ENCODE results near the gene SATB2.

Gene SATB2

DNA sequence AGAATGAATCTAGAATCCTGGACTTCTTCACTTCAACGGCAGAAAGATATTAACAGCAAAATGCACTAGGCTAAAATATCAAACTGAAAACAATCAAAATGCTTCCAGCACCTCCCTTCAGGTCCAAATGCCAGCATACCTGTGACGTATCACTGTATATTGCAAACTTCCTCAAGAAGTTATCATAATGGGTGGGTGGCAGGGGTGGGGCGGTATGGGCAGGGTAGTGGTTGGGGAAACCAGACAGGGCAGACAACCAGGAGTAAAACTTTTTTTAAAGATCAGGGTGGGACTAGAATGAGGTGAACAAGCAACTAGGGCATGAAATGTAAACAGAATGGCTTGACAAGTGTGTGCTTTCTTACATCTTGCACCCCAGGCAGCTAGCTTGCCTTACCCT is 140.9 kb downstream of the SATB2 start:
- H3K4me2 ChIP-seq (ENCODE audit: low read length), result no peak overlapping the region
- no peaks in the 10 kb centered on the region for H3K9me3 ChIP-seq (ENCODE audit: low read length)
- H3K27me3 ChIP-seq (ENCODE audit: insufficient read depth, low read length), result no peaks in the 10 kb centered on the region
- peaks cover 21% of the 10 kb centered on the region for H3K4me1 ChIP-seq (ENCODE audit: insufficient read depth, low read length, severe bottlenecking)
- H3K27ac ChIP-seq (ENCODE audit: low read depth, low read length, poor library complexity, severe bottlenecking), result no peak overlapping the region
- no peak overlapping the region for H3K4me3 ChIP-seq (ENCODE audit: low read depth, low read length, poor library complexity, severe bottlenecking)
- H3K9me2 ChIP-seq (ENCODE audit: low read depth, low read length), result no peaks in the 10 kb centered on the region
- H3F3A ChIP-seq (ENCODE audit: insufficient read depth, low read length), result no peaks in the 10 kb centered on the region
- H3K9ac ChIP-seq (ENCODE audit: low read length), result no peak overlapping the region
- TF ChIP-seq EZH2 (IDR thresholded peaks at IDR 0.05; ENCODE audit: borderline replicate concordance, low read length), result no peak
- TF ChIP-seq, protein P1, sequence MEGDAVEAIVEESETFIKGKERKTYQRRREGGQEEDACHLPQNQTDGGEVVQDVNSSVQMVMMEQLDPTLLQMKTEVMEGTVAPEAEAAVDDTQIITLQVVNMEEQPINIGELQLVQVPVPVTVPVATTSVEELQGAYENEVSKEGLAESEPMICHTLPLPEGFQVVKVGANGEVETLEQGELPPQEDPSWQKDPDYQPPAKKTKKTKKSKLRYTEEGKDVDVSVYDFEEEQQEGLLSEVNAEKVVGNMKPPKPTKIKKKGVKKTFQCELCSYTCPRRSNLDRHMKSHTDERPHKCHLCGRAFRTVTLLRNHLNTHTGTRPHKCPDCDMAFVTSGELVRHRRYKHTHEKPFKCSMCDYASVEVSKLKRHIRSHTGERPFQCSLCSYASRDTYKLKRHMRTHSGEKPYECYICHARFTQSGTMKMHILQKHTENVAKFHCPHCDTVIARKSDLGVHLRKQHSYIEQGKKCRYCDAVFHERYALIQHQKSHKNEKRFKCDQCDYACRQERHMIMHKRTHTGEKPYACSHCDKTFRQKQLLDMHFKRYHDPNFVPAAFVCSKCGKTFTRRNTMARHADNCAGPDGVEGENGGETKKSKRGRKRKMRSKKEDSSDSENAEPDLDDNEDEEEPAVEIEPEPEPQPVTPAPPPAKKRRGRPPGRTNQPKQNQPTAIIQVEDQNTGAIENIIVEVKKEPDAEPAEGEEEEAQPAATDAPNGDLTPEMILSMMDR (IDR thresholded peaks at IDR 0.05; ENCODE audit: low read length), result no peak
- no peaks in the 10 kb centered on the region for H3K79me2 ChIP-seq (ENCODE audit: insufficient read depth, low read length)
- H3K36me3 ChIP-seq (ENCODE audit: insufficient read depth, low read length), result peaks cover 92% of the 10 kb centered on the region
- H2AFZ ChIP-seq (ENCODE audit: low read length), result no peak overlapping the region
- H4K20me1 ChIP-seq (ENCODE audit: insufficient read depth, low read length), result no peaks in the 10 kb centered on the region

DNA sequence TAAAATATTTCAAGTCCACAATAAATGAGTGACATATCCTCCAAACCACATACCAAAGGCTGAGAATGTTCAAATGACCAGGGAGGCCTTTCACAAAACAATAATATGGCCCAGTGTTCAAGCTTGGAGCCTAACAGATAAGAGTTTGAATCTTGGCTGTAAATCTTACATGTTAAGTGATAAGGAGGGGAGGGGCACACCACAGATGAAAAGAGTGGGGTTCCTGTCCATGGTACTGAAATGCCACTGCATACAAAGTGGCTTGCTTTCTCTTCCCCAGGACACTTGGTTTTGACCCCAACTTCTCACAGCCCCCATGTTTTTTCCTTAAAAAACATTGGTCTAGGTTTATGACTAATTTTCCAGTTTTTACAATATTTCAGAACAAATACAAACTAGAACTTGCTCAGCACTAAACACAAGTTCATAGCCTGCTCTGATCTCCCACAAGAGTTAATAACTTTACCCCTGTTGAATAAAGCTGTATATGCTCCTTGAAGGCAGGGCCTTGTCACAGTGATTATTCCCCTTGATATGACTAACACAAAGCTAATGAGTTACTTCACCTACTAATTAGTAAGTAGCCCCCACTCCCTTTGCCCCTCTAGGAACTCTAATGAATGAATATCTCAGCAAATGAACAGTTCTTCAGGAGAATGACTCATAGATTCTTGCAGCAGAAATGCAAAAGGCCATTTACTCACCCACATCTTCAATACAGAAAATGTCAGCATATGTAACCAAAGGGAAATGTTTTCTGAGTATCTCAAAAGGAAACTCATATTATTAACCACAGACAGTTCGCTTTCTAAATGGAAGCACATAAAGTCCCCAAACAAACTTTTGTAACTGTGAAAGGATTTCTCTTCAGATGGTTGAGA is 142.2 kb downstream of the SATB2 start:
- no peak overlapping the region for H3K9ac ChIP-seq (ENCODE audit: low read length)
- H3K9me2 ChIP-seq (ENCODE audit: low read depth, low read length), result no peaks in the 10 kb centered on the region
- no peaks in the 10 kb centered on the region for H3K9me3 ChIP-seq (ENCODE audit: low read length)
- no peak overlapping the region for H2AFZ ChIP-seq (ENCODE audit: low read length)
- H4K20me1 ChIP-seq (ENCODE audit: insufficient read depth, low read length), result no peaks in the 10 kb centered on the region
- no peak overlapping the region for H3K4me3 ChIP-seq (ENCODE audit: low read depth, low read length, poor library complexity, severe bottlenecking)
- H3K36me3 ChIP-seq (ENCODE audit: insufficient read depth, low read length), result peaks cover 87% of the 10 kb centered on the region
- H3K27me3 ChIP-seq (ENCODE audit: insufficient read depth, low read length), result no peaks in the 10 kb centered on the region
- H3K27ac ChIP-seq (ENCODE audit: low read depth, low read length, poor library complexity, severe bottlenecking), result no peak overlapping the region
- no peak overlapping the region for H3K4me2 ChIP-seq (ENCODE audit: low read length)
- H3K4me1 ChIP-seq (ENCODE audit: insufficient read depth, low read length, severe bottlenecking), result peaks cover 34% of the 10 kb centered on the region
- no peaks in the 10 kb centered on the region for H3K79me2 ChIP-seq (ENCODE audit: insufficient read depth, low read length)
- H3F3A ChIP-seq (ENCODE audit: insufficient read depth, low read length), result 0 out of 2 replicates have a peak, but pooled peaks cover 9% of the 10 kb centered on the region
- TF ChIP-seq EZH2 (IDR thresholded peaks at IDR 0.05; ENCODE audit: borderline replicate concordance, low read length), result no peak
- TF ChIP-seq, protein P1 (IDR thresholded peaks at IDR 0.05; ENCODE audit: low read length), result no peak

DNA sequence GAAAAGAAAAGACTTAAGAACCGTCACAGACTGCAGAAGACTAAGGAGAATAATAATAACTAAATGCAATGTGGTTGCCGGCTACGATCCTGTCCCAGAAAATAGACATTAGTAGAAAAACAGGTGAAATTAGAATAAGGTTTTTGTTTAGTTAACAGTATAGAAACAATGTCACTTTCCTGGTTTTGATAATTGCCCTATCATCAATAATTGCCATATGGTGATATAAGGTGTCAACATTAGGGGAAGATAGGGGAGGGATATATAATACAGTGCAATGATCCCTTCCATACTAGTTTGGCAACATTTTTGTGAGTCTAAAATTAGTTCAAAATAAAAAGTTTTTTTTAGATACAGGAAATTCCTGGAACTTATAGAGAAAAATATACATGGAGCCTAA is 144.8 kb downstream of the SATB2 start:
- Histone ChIP-seq H3K27ac (ENCODE audit: low read depth, low read length, poor library complexity, severe bottlenecking) (peak overlapping the region; percentile 98), H3K4me1 (ENCODE audit: insufficient read depth, low read length, severe bottlenecking) (peaks cover 60% of the 10 kb centered on the region), H4K20me1 (ENCODE audit: insufficient read depth, low read length) (no peaks in the 10 kb centered on the region), H3K4me3 (ENCODE audit: low read depth, low read length, poor library complexity, severe bottlenecking) (no peak overlapping the region), H3K4me2 (ENCODE audit: low read length) (no peak overlapping the region), H3K79me2 (ENCODE audit: insufficient read depth, low read length) (peaks cover 3% of the 10 kb centered on the region; the same call in 1 of the 2 replicates), H3K9me3 (ENCODE audit: low read length) (no peaks in the 10 kb centered on the region), H3K9ac (ENCODE audit: low read length) (no peak overlapping the region), H3K9me2 (ENCODE audit: low read depth, low read length) (no peaks in the 10 kb centered on the region), H3F3A (ENCODE audit: insufficient read depth, low read length) (peaks cover 14% of the 10 kb centered on the region; the same call in 1 of the 2 replicates), H3K36me3 (ENCODE audit: insufficient read depth, low read length) (peaks cover 78% of the 10 kb centered on the region), H3K27me3 (ENCODE audit: insufficient read depth, low read length) (no peaks in the 10 kb centered on the region), H2AFZ (ENCODE audit: low read length) (no peak overlapping the region)
- no peak for TF ChIP-seq EZH2 (IDR thresholded peaks at IDR 0.05; ENCODE audit: borderline replicate concordance, low read length)
- TF ChIP-seq, protein P1 (IDR thresholded peaks at IDR 0.05; ENCODE audit: low read length), result no peak

All from OCI-LY1 (cell line).